Measurements from ENCODE around the gene CCR7.
A peak's percentile ranks its signal among the peaks of the same experiment; 100 is the strongest.
"Not testable (repeated sequence)": the region's sequence is repeated elsewhere in the genome, so short reads cannot be mapped to it uniquely, and the experiment has no call there.

Gene CCR7

GRCh38 chr17:40600486-40601046 lies 35.3 kb upstream of the CCR7 start:
- Mint-ChIP-seq H3K4me1 (peaks cover 78% of the 10 kb centered on the region), H3K4me3 (no peak overlapping the region), H3K27ac (peak overlapping the region; percentile 99)

GRCh38 chr17:40599468-40599763 lies 34.1 kb upstream of the CCR7 start:
- Mint-ChIP-seq H3K4me3 (peak overlapping the region; percentile 53), H3K27me3 (no peaks in the 10 kb centered on the region), H3K27ac (peak overlapping the region; percentile 99), H3K36me3 (no peaks in the 10 kb centered on the region), H3K4me1 (peaks cover 84% of the 10 kb centered on the region), H3K9me3 (peaks cover 3% of the 10 kb centered on the region)
- ATAC-seq, result peak; percentile 2

More at GRCh38 chr17:40600486-40601046, 35.3 kb upstream of the CCR7 start:
- no peak for ATAC-seq
- peaks cover 3% of the 10 kb centered on the region for H3K9me3 Mint-ChIP-seq
- H3K27me3 Mint-ChIP-seq, result no peaks in the 10 kb centered on the region
- no peaks in the 10 kb centered on the region for H3K36me3 Mint-ChIP-seq

- H3K27me3 Mint-ChIP-seq, result no peaks in the 10 kb centered on the region
- peaks cover 3% of the 10 kb centered on the region for H3K9me3 Mint-ChIP-seq
- no peaks in the 10 kb centered on the region for H3K36me3 Mint-ChIP-seq
- peak overlapping the region; percentile 53 for H3K4me3 Mint-ChIP-seq
- peak; percentile 92 for ATAC-seq
- H3K27ac Mint-ChIP-seq, result peak overlapping the region; percentile 99
- peaks cover 88% of the 10 kb centered on the region for H3K4me1 Mint-ChIP-seq
Observed at GRCh38 chr17:40598619-40599467, 33.6 kb upstream of the CCR7 start.

GRCh38 chr17:40598301-40598618 lies 33.0 kb upstream of the CCR7 start:
- Mint-ChIP-seq H3K4me3 (peak overlapping the region; percentile 53), H3K27me3 (no peaks in the 10 kb centered on the region), H3K36me3 (no peaks in the 10 kb centered on the region), H3K4me1 (peaks cover 86% of the 10 kb centered on the region), H3K9me3 (peaks cover 3% of the 10 kb centered on the region), H3K27ac (peak overlapping the region; percentile 99)
- ATAC-seq, result no peak

- H3K27ac Mint-ChIP-seq, result peak overlapping the region; percentile 99
- peak overlapping the region; percentile 53 for H3K4me3 Mint-ChIP-seq
- no peak for ATAC-seq
- H3K36me3 Mint-ChIP-seq, result no peaks in the 10 kb centered on the region
- no peaks in the 10 kb centered on the region for H3K27me3 Mint-ChIP-seq
- H3K4me1 Mint-ChIP-seq, result peaks cover 80% of the 10 kb centered on the region
- H3K9me3 Mint-ChIP-seq, result peaks cover 3% of the 10 kb centered on the region
Observed at GRCh38 chr17:40597556-40598300, 32.5 kb upstream of the CCR7 start.

GRCh38 chr17:40597156-40597555 lies 31.9 kb upstream of the CCR7 start:
- Mint-ChIP-seq H3K36me3 (no peaks in the 10 kb centered on the region), H3K4me1 (peaks cover 75% of the 10 kb centered on the region), H3K27ac (peak overlapping the region; percentile 99), H3K9me3 (peaks cover 3% of the 10 kb centered on the region), H3K4me3 (peak overlapping the region; percentile 11), H3K27me3 (no peaks in the 10 kb centered on the region)
- no peak for ATAC-seq

- H3K4me1 Mint-ChIP-seq, result peaks cover 69% of the 10 kb centered on the region
- peak; percentile 73 for ATAC-seq
- H3K27me3 Mint-ChIP-seq, result no peaks in the 10 kb centered on the region
- H3K36me3 Mint-ChIP-seq, result no peaks in the 10 kb centered on the region
- H3K4me3 Mint-ChIP-seq, result peak overlapping the region; percentile 5
- H3K27ac Mint-ChIP-seq, result peak overlapping the region; percentile 99
- peaks cover 3% of the 10 kb centered on the region for H3K9me3 Mint-ChIP-seq
Observed at GRCh38 chr17:40596261-40596919, 31.1 kb upstream of the CCR7 start.

- H3K27ac Mint-ChIP-seq, result no peak overlapping the region
- peaks cover 8% of the 10 kb centered on the region for H3K36me3 Mint-ChIP-seq
- H3K27me3 Mint-ChIP-seq, result no peaks in the 10 kb centered on the region
- no peak for ATAC-seq
- H3K4me3 Mint-ChIP-seq, result no peak overlapping the region
- peaks cover 5% of the 10 kb centered on the region for H3K9me3 Mint-ChIP-seq
- H3K4me1 Mint-ChIP-seq, result peaks cover 55% of the 10 kb centered on the region
Observed at GRCh38 chr17:40590742-40591141, 25.5 kb upstream of the CCR7 start.

GRCh38 chr17:40588552-40588951 lies 23.3 kb upstream of the CCR7 start:
- ATAC-seq, result no peak
- Mint-ChIP-seq H3K27ac (peak overlapping the region; percentile 86), H3K27me3 (no peaks in the 10 kb centered on the region), H3K36me3 (peaks cover 21% of the 10 kb centered on the region), H3K9me3 (peaks cover 12% of the 10 kb centered on the region), H3K4me1 (peaks cover 58% of the 10 kb centered on the region), H3K4me3 (no peak overlapping the region)

GRCh38 chr17:40586264-40586663 lies 21.0 kb upstream of the CCR7 start:
- not testable (repeated sequence) for H3K27me3 Mint-ChIP-seq, ATAC-seq
- Mint-ChIP-seq H3K4me1 (peaks cover 78% of the 10 kb centered on the region), H3K27ac (peak overlapping the region; percentile 86), H3K4me3 (peak overlapping the region; percentile 41), H3K36me3 (peaks cover 21% of the 10 kb centered on the region), H3K9me3 (peaks cover 12% of the 10 kb centered on the region)

GRCh38 chr17:40584950-40585349 lies 19.7 kb upstream of the CCR7 start:
- not testable (repeated sequence) for H3K4me3 Mint-ChIP-seq, ATAC-seq, H3K27me3 Mint-ChIP-seq
- H3K9me3 Mint-ChIP-seq, result peaks cover 15% of the 10 kb centered on the region
- peaks cover 82% of the 10 kb centered on the region for H3K4me1 Mint-ChIP-seq
- peak overlapping the region; percentile 86 for H3K27ac Mint-ChIP-seq
- peaks cover 21% of the 10 kb centered on the region for H3K36me3 Mint-ChIP-seq

- H3K27me3 Mint-ChIP-seq, result no peaks in the 10 kb centered on the region
- peaks cover 21% of the 10 kb centered on the region for H3K36me3 Mint-ChIP-seq
- H3K4me3 Mint-ChIP-seq, result peak overlapping the region; percentile 30
- H3K27ac Mint-ChIP-seq, result peak overlapping the region; percentile 77
- peak; percentile 92 for ATAC-seq
- H3K9me3 Mint-ChIP-seq, result peaks cover 15% of the 10 kb centered on the region
- peaks cover 82% of the 10 kb centered on the region for H3K4me1 Mint-ChIP-seq
Observed at GRCh38 chr17:40582328-40582901, 17.1 kb upstream of the CCR7 start.

GRCh38 chr17:40580140-40580539 lies 14.9 kb upstream of the CCR7 start:
- H3K4me3 Mint-ChIP-seq, result no peak overlapping the region
- H3K36me3 Mint-ChIP-seq, result peaks cover 13% of the 10 kb centered on the region
- H3K9me3 Mint-ChIP-seq, result peaks cover 9% of the 10 kb centered on the region
- no peaks in the 10 kb centered on the region for H3K27me3 Mint-ChIP-seq
- H3K27ac Mint-ChIP-seq, result peak overlapping the region; percentile 61
- ATAC-seq, result no peak
- peaks cover 77% of the 10 kb centered on the region for H3K4me1 Mint-ChIP-seq

- peaks cover 13% of the 10 kb centered on the region for H3K36me3 Mint-ChIP-seq
- H3K4me3 Mint-ChIP-seq, result no peak overlapping the region
- peak overlapping the region; percentile 17 for H3K27ac Mint-ChIP-seq
- peaks cover 71% of the 10 kb centered on the region for H3K4me1 Mint-ChIP-seq
- no peak for ATAC-seq
- no peaks in the 10 kb centered on the region for H3K27me3 Mint-ChIP-seq
- peaks cover 3% of the 10 kb centered on the region for H3K9me3 Mint-ChIP-seq
Observed at GRCh38 chr17:40579471-40579870, 14.2 kb upstream of the CCR7 start.

GRCh38 chr17:40577611-40578065 lies 12.4 kb upstream of the CCR7 start:
- ATAC-seq, result peak; percentile 93
- peak overlapping the region; percentile 85 for H3K27ac Mint-ChIP-seq
- H3K4me1 Mint-ChIP-seq, result peaks cover 64% of the 10 kb centered on the region
- peaks cover 6% of the 10 kb centered on the region for H3K9me3 Mint-ChIP-seq
- peaks cover 13% of the 10 kb centered on the region for H3K36me3 Mint-ChIP-seq
- H3K4me3 Mint-ChIP-seq, result peak overlapping the region; percentile 53
- no peaks in the 10 kb centered on the region for H3K27me3 Mint-ChIP-seq
